GM12878 (cell line): ENCODE measurements around the gene STK4. TPM values are rescaled to one million over a fixed set of nuclear protein-coding genes. Genes with fewer than 3 reads are reported as not detected.

Experiments used
- ATAC-seq: fragments of 200-7000 bp; cut with Tn5 transposase; 3 replicates; pipeline ENCODE4 v1.9.1; 2020; ENCODE audit warnings: mild to moderate bottlenecking, moderate library complexity
- BruUV-seq: library from RNA; stranded (reverse); fragments of 400-500 nt; replicated peaks from 2 replicates; lab custom pipeline; 2021; lab: Mats Ljungman, UMichigan
- CTCF ChIA-PET: fragments of 300-600 bp; sonication (Branson Sonifier 250); formaldehyde crosslinking; extraction: SDS; loops from one replicate; lab custom pipeline; 2021; ENCODE audit warnings: inconsistent platforms; lab: Yijun Ruan, JAX
- POLR2A ChIA-PET: fragments of 350-600 bp; formaldehyde crosslinking; extraction: SDS; loops from one replicate; lab custom pipeline; 2021; ENCODE audit warnings: inconsistent platforms; lab: Charles Lee
- RAD21 ChIA-PET: fragments of 300-600 bp; sonication (Branson Sonifier 250); formaldehyde crosslinking; loops from one replicate; lab custom pipeline; 2023; ENCODE audit warnings: antibody characterized with exemption; ENCODE audit not compliant: unreplicated experiment; lab: Charles Lee
- SMC1A ChIA-PET: fragments of 300-600 bp; sonication (Branson Sonifier 250); formaldehyde crosslinking; loops from one replicate; lab custom pipeline; 2023; ENCODE audit not compliant: unreplicated experiment, uncharacterized antibody; lab: Charles Lee
- DNase-seq: peaks from one replicate; pipeline ENCODE4 v3.0.0-alpha.2; 2011; ENCODE audit warnings: low read depth, low spot score
- FAIRE-seq: peaks from 3 replicates; lab custom pipeline; 2011; peaks lifted over from hg19 to GRCh38; lab: Jason Lieb, UNC
- H2AFZ ChIP-seq: 2 replicates; pipeline ENCODE4 v1.6.0; 2011; ENCODE audit warnings: low read depth, low read length, control low read depth; ENCODE audit not compliant: control insufficient read depth
- H3K27ac ChIP-seq: 2 replicates; pipeline ENCODE4 v1.5.1; 2011; ENCODE audit warnings: control low read depth; ENCODE audit not compliant: control insufficient read depth, insufficient read depth
- H3K27me3 ChIP-seq, 2 experiments: replicated peaks in 1 of 2; 2 replicates each; pipeline versions ENCODE4 v1.6.0 to v1.6.1; 2011; ENCODE audit warnings: low read length in 1 of 2; ENCODE audit not compliant: control insufficient read depth in 2 of 2, insufficient read depth in 2 of 2
- H3K36me3 ChIP-seq, 2 experiments: 2 replicates each; pipeline ENCODE4 v1.5.1; 2011; ENCODE audit warnings: low read length in 1 of 2; ENCODE audit not compliant: control insufficient read depth in 2 of 2, insufficient read depth in 2 of 2
- H3K4me1 ChIP-seq: 2 replicates; pipeline ENCODE4 v1.6.1; 2011; ENCODE audit warnings: mild to moderate bottlenecking, low read length, moderate library complexity, mixed read lengths; ENCODE audit not compliant: control insufficient read depth, insufficient read depth
- H3K4me2 ChIP-seq: 2 replicates; pipeline ENCODE4 v1.6.0; 2011; ENCODE audit warnings: control low read depth; ENCODE audit not compliant: control insufficient read depth, insufficient read depth
- H3K4me3 ChIP-seq: fragments of 200-600 bp; sonication (generic); 2 replicates; pipeline ENCODE4 v1.5.1; 2016
- H3K79me2 ChIP-seq: 2 replicates; pipeline ENCODE4 v1.6.0; 2011; ENCODE audit warnings: low read length; ENCODE audit not compliant: control insufficient read depth, insufficient read depth
- H3K9ac ChIP-seq: 2 replicates; pipeline ENCODE4 v1.8.0; 2011; ENCODE audit warnings: low read length, control low read depth, mixed read lengths; ENCODE audit not compliant: control insufficient read depth, insufficient read depth
- H3K9me3 ChIP-seq: replicated peaks from 3 replicates; pipeline ENCODE4 v1.5.1; 2011; ENCODE audit warnings: mild to moderate bottlenecking, low read length; ENCODE audit not compliant: control insufficient read depth, insufficient read depth
- H4K20me1 ChIP-seq: 2 replicates; pipeline ENCODE4 v1.6.0; 2011; ENCODE audit not compliant: control insufficient read depth, insufficient read depth
- ATF7 ChIP-seq: fragments of 450-650 bp; IDR thresholded peaks from 2 replicates; pipeline ENCODE4 v1.6.1; 2016; ENCODE audit warnings: low read depth, mild to moderate bottlenecking
- EED ChIP-seq: sonication (generic); IDR thresholded peaks from 2 replicates; pipeline ENCODE4 v1.6.1; 2016; ENCODE audit warnings: antibody characterized with exemption, low read depth
- EP300 ChIP-seq, 2 experiments: fragments of 150-350 bp in 1 of 2; IDR thresholded peaks; 2 replicates each; pipeline ENCODE4 v1.6.1; 2011 to 2012; ENCODE audit warnings: low read depth in 2 of 2, low read length in 2 of 2, borderline replicate concordance in 1 of 2, improper control_type of control experiment in 1 of 2, inconsistent platforms in 1 of 2; ENCODE audit not compliant: control insufficient read depth in 1 of 2
- JUNB ChIP-seq: IDR thresholded peaks from 2 replicates; pipeline ENCODE4 v1.6.1; 2016; ENCODE audit warnings: antibody characterized with exemption, mild to moderate bottlenecking
- JUND ChIP-seq: IDR thresholded peaks from 2 replicates; pipeline ENCODE4 v1.6.1; 2012; ENCODE audit warnings: low read depth, mild to moderate bottlenecking, low read length, improper control_type of control experiment, moderate library complexity
- NRF1 ChIP-seq: conservative IDR thresholded peaks from 2 replicates; pipeline ENCODE4 v1.6.1; 2011; ENCODE audit warnings: mild to moderate bottlenecking, low read depth, low read length, improper control_type of control experiment
- RFX5 ChIP-seq: IDR thresholded peaks from 2 replicates; pipeline ENCODE4 v1.6.1; 2011; ENCODE audit warnings: low read depth, low read length, improper control_type of control experiment
- SMAD5 ChIP-seq: IDR thresholded peaks from 2 replicates; pipeline ENCODE4 v1.6.1; 2016; ENCODE audit warnings: antibody characterized with exemption, low read depth
- ZNF384 ChIP-seq: IDR thresholded peaks from 2 replicates; pipeline ENCODE4 v1.6.1; 2012; ENCODE audit warnings: low read depth, mild to moderate bottlenecking, low read length, improper control_type of control experiment, borderline replicate concordance
- ZSCAN29 ChIP-seq: fragments of 450-650 bp; IDR thresholded peaks from 2 replicates; pipeline ENCODE4 v1.6.1; 2017; ENCODE audit warnings: mild to moderate bottlenecking, moderate library complexity
- WGBS: methylation state at CpG from one replicate; pipeline ENCODE4 v1.1.6; 2016; ENCODE audit warnings: low lambda C conversion rate; ENCODE audit not compliant: insufficient replicate concordance, insufficient coverage; ENCODE audit errors: missing lambda C conversion rate; 5-methylcytosine and 5-hydroxymethylcytosine counted together
- in situ Hi-C: fragments of 300-500 bp; cut with MboI; formaldehyde crosslinking; loops from 9 replicates; pipeline ENCODE4 v1.14.3; 2018; ENCODE audit warnings: mixed read lengths
- intact Hi-C: fragments of 100-400 bp; cut with micrococcal nuclease; formaldehyde crosslinking; loops from one replicate; pipeline ENCODE4 v1.14.2; 2022; ENCODE audit not compliant: unreplicated experiment
- polyA plus RNA-seq, 11 experiments: library from polyadenylated mRNA; depleted of rRNA in 4 of 11; unstranded in 6 of 11; stranded (reverse) in 5 of 11; fragments of >200 nt; fragmentation: Nextera tagmentation in 4 of 11; fragmentation: Illumina TruSeq in 1 of 11; extraction: Ambion mirVana in 4 of 11; extraction: Trizol in 1 of 11; gene quantifications; 1 replicate in 1 of 11; 2 replicates in 10 of 11; pipeline versions ENCODE4 v1.2.1 to v1.2.3, GENCODE V29; 2011 to 2016; ENCODE audit warnings: inconsistent platforms in 2 of 11, missing spikeins in 2 of 11, low read depth in 1 of 11
- total RNA-seq, 4 experiments: library from RNA; depleted of rRNA in 3 of 4; stranded (reverse); fragments of >200 nt in 3 of 4; fragmentation: Illumina TruSeq in 1 of 4; extraction: Trizol in 1 of 4; gene quantifications; 2 replicates each; pipeline versions ENCODE4 v1.2.1 to v1.2.3, GENCODE V29; 2013 to 2021
- TF ChIP-seq, protein P1 (sequence below): fragments of 150-350 bp; IDR thresholded peaks from 2 replicates; pipeline ENCODE4 v1.6.1; 2014; ENCODE audit warnings: mild to moderate bottlenecking, low read depth, low read length
- TF ChIP-seq, protein P2 (sequence below): IDR thresholded peaks from 2 replicates; pipeline ENCODE4 v1.6.1; 2011; ENCODE audit warnings: low read depth, low read length, improper control_type of control experiment, borderline replicate concordance

The STK4 gene
- total and polyA plus RNA-seq, 10 of the 15 experiments (the other 5 are each of a cell fraction or from before 2014, with no cell fraction given), result 24.0 to 135 (median 89.7) TPM

DNA sequence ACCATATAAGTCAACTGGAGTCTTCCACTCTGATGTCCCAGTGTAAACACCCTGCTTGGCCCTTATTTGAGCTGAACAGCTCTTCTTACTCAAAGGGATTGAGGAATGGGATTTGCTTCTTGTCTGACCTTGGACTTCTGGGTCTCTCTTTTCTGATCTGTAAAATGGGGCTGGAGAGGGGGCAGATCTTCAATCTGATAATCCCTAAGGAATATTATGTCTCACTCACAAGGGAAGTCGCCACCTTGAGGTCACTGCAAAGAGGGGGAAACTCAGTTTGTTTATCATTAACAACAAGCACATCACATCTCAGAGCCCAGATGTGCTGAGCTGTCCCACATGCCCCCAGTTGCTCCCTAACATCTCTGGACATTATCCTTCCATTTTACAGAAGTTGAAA is 119.6 kb downstream of the STK4 start:
- no peak overlapping the region for H2AFZ ChIP-seq
- H3K27ac ChIP-seq, result no peak overlapping the region
- no peaks in the 10 kb centered on the region for H3K27me3 ChIP-seq
- no peak for ATAC-seq
- no peak overlapping the region for H3K4me3 ChIP-seq
- H3K4me1 ChIP-seq, result no peaks in the 10 kb centered on the region
- TF ChIP-seq JUND (no peak), NRF1 (no peak), JUNB (no peak), ZSCAN29 (no peak), SMAD5 (no peak), EP300 (IDR thresholded peaks at IDR 0.05; ENCODE audit: borderline replicate concordance in 1 of 2, control insufficient read depth in 1 of 2, low read depth in 2 of 2, low read length in 2 of 2) (no peak), ATF7 (no peak), ZNF384 (no peak), EED (no peak), RFX5 (no peak)
- TF ChIP-seq, protein P1, sequence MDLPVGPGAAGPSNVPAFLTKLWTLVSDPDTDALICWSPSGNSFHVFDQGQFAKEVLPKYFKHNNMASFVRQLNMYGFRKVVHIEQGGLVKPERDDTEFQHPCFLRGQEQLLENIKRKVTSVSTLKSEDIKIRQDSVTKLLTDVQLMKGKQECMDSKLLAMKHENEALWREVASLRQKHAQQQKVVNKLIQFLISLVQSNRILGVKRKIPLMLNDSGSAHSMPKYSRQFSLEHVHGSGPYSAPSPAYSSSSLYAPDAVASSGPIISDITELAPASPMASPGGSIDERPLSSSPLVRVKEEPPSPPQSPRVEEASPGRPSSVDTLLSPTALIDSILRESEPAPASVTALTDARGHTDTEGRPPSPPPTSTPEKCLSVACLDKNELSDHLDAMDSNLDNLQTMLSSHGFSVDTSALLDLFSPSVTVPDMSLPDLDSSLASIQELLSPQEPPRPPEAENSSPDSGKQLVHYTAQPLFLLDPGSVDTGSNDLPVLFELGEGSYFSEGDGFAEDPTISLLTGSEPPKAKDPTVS, result no peak
- TF ChIP-seq, protein P2, sequence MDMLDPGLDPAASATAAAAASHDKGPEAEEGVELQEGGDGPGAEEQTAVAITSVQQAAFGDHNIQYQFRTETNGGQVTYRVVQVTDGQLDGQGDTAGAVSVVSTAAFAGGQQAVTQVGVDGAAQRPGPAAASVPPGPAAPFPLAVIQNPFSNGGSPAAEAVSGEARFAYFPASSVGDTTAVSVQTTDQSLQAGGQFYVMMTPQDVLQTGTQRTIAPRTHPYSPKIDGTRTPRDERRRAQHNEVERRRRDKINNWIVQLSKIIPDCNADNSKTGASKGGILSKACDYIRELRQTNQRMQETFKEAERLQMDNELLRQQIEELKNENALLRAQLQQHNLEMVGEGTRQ, result no peak
- TF ChIP-seq, all 136 proteins: peak for 0
- SMC1A ChIA-PET, result interaction anchor here (0.9 to 1.6 kb wide), 3 partner anchors 10 to 42 kb away, joined by 3 read pairs; no protein-coding TSS in a partner anchor
- 50% methylated on average over 1 of the region's 1 CpG for WGBS
- FAIRE-seq (no peak), DNase-seq (no peak)
- no TSS peak for BruUV-seq
- CTCF ChIA-PET, result interaction anchor here (1.0 to 4.3 kb wide), 4 partner anchors 11 to 42 kb away, joined by 3 to 18 read pairs (median 10); no protein-coding TSS in a partner anchor
- no peaks in the 10 kb centered on the region for H3K79me2 ChIP-seq
- in situ Hi-C loops, result no loop called here
- H3K4me2 ChIP-seq, result no peak overlapping the region
- peaks cover 0 to 7% of the 10 kb centered on the region in 2 experiments; a peak in 1 of 4 replicates for H3K36me3 ChIP-seq
- RAD21 ChIA-PET, result interaction anchor here (1.2 kb wide), 1 partner anchor 42 kb away, joined by 6 read pairs; no protein-coding TSS in a partner anchor
- H3K9ac ChIP-seq, result no peak overlapping the region
- H3K9me3 ChIP-seq, result no peaks in the 10 kb centered on the region; the same call in 2 of the 3 replicates
- H4K20me1 ChIP-seq, result no peaks in the 10 kb centered on the region
- POLR2A ChIA-PET, result no interaction called here
- intact Hi-C loops, result no loop called here
